ENCODE data around the gene APOL6. TPM values are rescaled to one million over a fixed set of nuclear protein-coding genes. Genes with fewer than 3 reads are reported as not detected.
"Not testable (repeated sequence)": the region's sequence is repeated elsewhere in the genome, so short reads cannot be mapped to it uniquely, and the experiment has no call there.

The APOL6 gene
- total RNA-seq, 2 donors from 2014 or later, result not detected

DNA sequence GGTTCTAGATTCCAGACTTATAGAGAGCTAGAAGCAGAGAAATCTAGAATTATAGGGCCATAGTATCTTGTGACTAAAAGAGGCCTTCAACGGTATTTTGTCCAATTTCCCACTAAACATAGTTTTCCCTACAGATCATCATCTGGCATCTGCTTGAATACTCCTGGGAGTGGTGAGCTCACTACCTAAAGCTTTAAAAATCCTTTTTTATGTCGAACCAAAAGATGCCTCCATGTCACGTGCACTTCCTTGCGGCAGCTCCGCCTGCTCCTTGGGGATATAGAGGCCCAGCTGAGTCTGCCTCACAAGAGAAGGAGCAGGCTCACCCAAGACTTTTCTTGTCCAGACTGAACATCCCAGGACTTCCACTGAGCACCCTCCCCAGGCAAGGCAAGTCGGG, 26.8 kb upstream of the APOL6 start:
- peaks cover 9% of the 10 kb centered on the region for H3K4me1 Mint-ChIP-seq
- no peaks in the 10 kb centered on the region for H3K9me3 Mint-ChIP-seq
- Histone ChIP-seq H3K9ac (ENCODE audit: extremely low read depth, low read length, poor library complexity, severe bottlenecking) (no peak overlapping the region), H3K27ac (ENCODE audit: low read depth, low read length) (no peak overlapping the region), H3K4me1 (ENCODE audit: control insufficient read depth, insufficient read depth, low read length) (no peaks in the 10 kb centered on the region), H3K9me3 (ENCODE audit: control insufficient read depth, low read length) (no peaks in the 10 kb centered on the region), H3K4me3 (ENCODE audit: low read length) (no peak overlapping the region), H3K27me3 (ENCODE audit: control insufficient read depth, insufficient read depth, low read length, poor library complexity, severe bottlenecking) (peaks cover 6% of the 10 kb centered on the region), H3K36me3 (ENCODE audit: control insufficient read depth, insufficient read depth, low read length) (no peaks in the 10 kb centered on the region)
- no peak overlapping the region for H3K4me3 Mint-ChIP-seq
- no peak overlapping the region for H3K27ac Mint-ChIP-seq
- TF ChIP-seq, protein P1, sequence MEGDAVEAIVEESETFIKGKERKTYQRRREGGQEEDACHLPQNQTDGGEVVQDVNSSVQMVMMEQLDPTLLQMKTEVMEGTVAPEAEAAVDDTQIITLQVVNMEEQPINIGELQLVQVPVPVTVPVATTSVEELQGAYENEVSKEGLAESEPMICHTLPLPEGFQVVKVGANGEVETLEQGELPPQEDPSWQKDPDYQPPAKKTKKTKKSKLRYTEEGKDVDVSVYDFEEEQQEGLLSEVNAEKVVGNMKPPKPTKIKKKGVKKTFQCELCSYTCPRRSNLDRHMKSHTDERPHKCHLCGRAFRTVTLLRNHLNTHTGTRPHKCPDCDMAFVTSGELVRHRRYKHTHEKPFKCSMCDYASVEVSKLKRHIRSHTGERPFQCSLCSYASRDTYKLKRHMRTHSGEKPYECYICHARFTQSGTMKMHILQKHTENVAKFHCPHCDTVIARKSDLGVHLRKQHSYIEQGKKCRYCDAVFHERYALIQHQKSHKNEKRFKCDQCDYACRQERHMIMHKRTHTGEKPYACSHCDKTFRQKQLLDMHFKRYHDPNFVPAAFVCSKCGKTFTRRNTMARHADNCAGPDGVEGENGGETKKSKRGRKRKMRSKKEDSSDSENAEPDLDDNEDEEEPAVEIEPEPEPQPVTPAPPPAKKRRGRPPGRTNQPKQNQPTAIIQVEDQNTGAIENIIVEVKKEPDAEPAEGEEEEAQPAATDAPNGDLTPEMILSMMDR (conservative IDR thresholded peaks at IDR 0.05), result no peak
- 90 to 97% methylated on average over 4 to 6 of the region's 6 CpGs for WGBS, 2 experiments (ENCODE audit: insufficient coverage in 1 of 2, insufficient read length in 1 of 2)
- H3K27me3 Mint-ChIP-seq (ENCODE audit: insufficient read depth), result peaks cover 3% of the 10 kb centered on the region
- H3K36me3 Mint-ChIP-seq (ENCODE audit: low read depth), result no peaks in the 10 kb centered on the region
- DNase-seq, result no peak

DNA sequence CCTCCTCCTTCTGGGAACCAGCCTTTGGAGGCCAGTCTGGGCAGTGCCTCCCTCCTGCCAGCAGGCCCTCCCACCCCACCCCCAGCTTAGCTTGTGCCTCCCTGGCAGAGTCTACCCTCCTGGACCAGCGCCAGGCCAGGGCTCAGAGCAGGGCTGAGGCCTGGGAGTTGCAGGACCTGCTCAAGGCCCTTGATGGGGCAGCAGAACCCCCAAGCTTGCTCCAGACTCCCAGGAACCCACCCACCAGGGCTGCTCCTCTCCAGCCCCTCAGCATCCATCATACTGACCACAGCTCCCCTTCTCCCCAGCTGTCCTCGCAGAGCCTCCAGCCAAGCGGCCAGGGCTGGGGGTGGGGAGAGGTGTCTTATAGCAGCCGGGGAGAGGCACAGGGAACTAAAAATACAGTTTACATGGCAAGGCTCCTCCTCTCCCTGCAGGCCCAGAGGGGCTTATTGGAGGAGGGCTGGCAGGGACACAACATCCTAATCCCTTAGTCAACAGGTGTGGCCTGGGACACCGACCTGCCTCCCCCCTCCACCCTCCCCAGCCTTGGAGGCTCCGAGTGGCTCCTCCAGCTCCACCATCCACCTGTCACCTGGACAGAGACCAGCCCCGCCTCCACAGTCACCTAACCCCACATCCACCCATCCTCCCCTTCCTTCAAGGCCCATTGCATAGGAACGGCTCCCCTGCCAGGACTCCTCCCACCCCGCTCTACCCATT, 25.9 kb upstream of the APOL6 start:
- Histone ChIP-seq H3K36me3 (ENCODE audit: control insufficient read depth, insufficient read depth, low read length) (no peaks in the 10 kb centered on the region), H3K9ac (ENCODE audit: extremely low read depth, low read length, poor library complexity, severe bottlenecking) (no peak overlapping the region), H3K4me1 (ENCODE audit: control insufficient read depth, insufficient read depth, low read length) (no peaks in the 10 kb centered on the region), H3K4me3 (ENCODE audit: low read length) (no peak overlapping the region), H3K9me3 (ENCODE audit: control insufficient read depth, low read length) (no peaks in the 10 kb centered on the region), H3K27me3 (ENCODE audit: control insufficient read depth, insufficient read depth, low read length, poor library complexity, severe bottlenecking) (no peaks in the 10 kb centered on the region), H3K27ac (ENCODE audit: low read depth, low read length) (no peak overlapping the region)
- peaks cover 9% of the 10 kb centered on the region for H3K4me1 Mint-ChIP-seq
- peaks cover 3% of the 10 kb centered on the region for H3K27me3 Mint-ChIP-seq (ENCODE audit: insufficient read depth)
- DNase-seq, result peak; percentile 87
- peak overlapping the region; percentile 63 for H3K27ac Mint-ChIP-seq
- H3K36me3 Mint-ChIP-seq (ENCODE audit: low read depth), result no peaks in the 10 kb centered on the region
- TF ChIP-seq, protein P1 (conservative IDR thresholded peaks at IDR 0.05), result no peak
- H3K4me3 Mint-ChIP-seq, result no peak overlapping the region
- H3K9me3 Mint-ChIP-seq, result no peaks in the 10 kb centered on the region
- 60% methylated on average over 7 of the region's 9 CpGs; no CpG with 5 or more reads in 1 of the 2 experiments for WGBS, 2 experiments (ENCODE audit: insufficient coverage in 1 of 2, insufficient read length in 1 of 2)

DNA sequence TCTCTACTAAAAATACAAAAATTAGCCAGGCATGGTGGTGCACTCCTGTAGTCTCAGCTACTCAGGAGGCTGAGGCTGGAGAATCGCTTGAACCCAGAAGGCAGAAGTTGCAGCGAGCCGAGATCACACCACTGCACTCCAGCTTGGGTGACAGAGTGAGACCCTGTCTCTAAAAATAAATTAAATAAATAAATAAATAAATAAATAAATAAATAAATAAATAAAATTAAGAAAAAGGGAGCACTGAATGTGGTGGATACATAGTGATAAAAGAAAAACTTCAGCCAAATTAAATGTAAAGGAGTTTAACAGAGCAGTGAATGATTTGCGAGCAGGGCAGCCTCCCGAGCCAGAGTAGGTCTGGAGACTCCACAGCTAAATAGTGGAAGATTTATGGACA, 24.4 kb upstream of the APOL6 start:
- H3K4me3 Mint-ChIP-seq; DNase-seq; H3K36me3 ChIP-seq (ENCODE audit: control insufficient read depth, insufficient read depth, low read length); H3K27me3 ChIP-seq (ENCODE audit: control insufficient read depth, insufficient read depth, low read length, poor library complexity, severe bottlenecking); H3K4me3 ChIP-seq (ENCODE audit: low read length); H3K4me1 ChIP-seq (ENCODE audit: control insufficient read depth, insufficient read depth, low read length); H3K9ac ChIP-seq (ENCODE audit: extremely low read depth, low read length, poor library complexity, severe bottlenecking); H3K27me3 Mint-ChIP-seq (ENCODE audit: insufficient read depth); H3K27ac Mint-ChIP-seq; H3K27ac ChIP-seq (ENCODE audit: low read depth, low read length); H3K36me3 Mint-ChIP-seq (ENCODE audit: low read depth); H3K9me3 Mint-ChIP-seq; H3K9me3 ChIP-seq (ENCODE audit: control insufficient read depth, low read length): not testable (repeated sequence)
- H3K4me1 Mint-ChIP-seq, result peaks cover 15% of the 10 kb centered on the region
- WGBS, 2 experiments (ENCODE audit: insufficient coverage in 1 of 2, insufficient read length in 1 of 2), result 93 to 96% methylated on average over 2 to 5 of the region's 5 CpGs

Data from endodermal cell (in vitro differentiated cells).